Muscle of leg (tissue), 11 donors: Measurements from ENCODE around the gene NCOA4. TPM values are rescaled to one million over a fixed set of nuclear protein-coding genes. Genes with fewer than 3 reads are reported as not detected.
A peak's percentile ranks its signal among the peaks of the same experiment; 100 is the strongest.
"Not testable (repeated sequence)": the region's sequence is repeated elsewhere in the genome, so short reads cannot be mapped to it uniquely, and the experiment has no call there.

ENCODE experiments used
- DNase-seq: peaks from one replicate; pipeline ENCODE4 v3.0.0; 2013
- H3K27ac ChIP-seq: one replicate; pipeline ENCODE4 v1.5.1; 2013; ENCODE audit warnings: mild to moderate bottlenecking, low read length, control low read depth
- H3K27me3 ChIP-seq: one replicate; pipeline ENCODE4 v1.6.1; 2013; ENCODE audit warnings: low read length; ENCODE audit not compliant: control insufficient read depth, insufficient read depth
- H3K36me3 ChIP-seq: one replicate; pipeline ENCODE4 v1.6.1; 2013; ENCODE audit warnings: low read length; ENCODE audit not compliant: control insufficient read depth, insufficient read depth
- H3K4me1 ChIP-seq: one replicate; pipeline ENCODE4 v1.6.1; 2013; ENCODE audit warnings: low read length; ENCODE audit not compliant: control insufficient read depth, insufficient read depth
- H3K4me3 ChIP-seq: one replicate; pipeline ENCODE4 v1.5.1; 2013; ENCODE audit warnings: low read length, control low read depth
- H3K9me3 ChIP-seq: replicated peaks from 2 replicates; pipeline ENCODE4 v1.6.1; 2013; ENCODE audit warnings: low read depth, low read length; ENCODE audit not compliant: control insufficient read depth
- WGBS: methylation state at CpG from one replicate; pipeline ENCODE4 v1.1.5; 2013; ENCODE audit warnings: missing lambda C conversion rate; ENCODE audit not compliant: insufficient coverage; 5-methylcytosine and 5-hydroxymethylcytosine counted together
- polyA plus RNA-seq, 8 donors: library from polyadenylated mRNA; unstranded; fragments of 120-200 nt; gene quantifications; one replicate each; pipeline versions ENCODE4 v1.2.1 to v1.2.3, GENCODE V29; 2013; ENCODE audit warnings: inconsistent platforms in 1 of 8, low replicate concordance in 1 of 8; ENCODE audit not compliant: insufficient read length in 8 of 8, insufficient read depth in 1 of 8
- total RNA-seq: library from RNA; stranded (reverse); fragments of 120-200 nt; gene quantifications from one replicate; pipeline ENCODE4 v1.2.4, GENCODE V29; 2013

Gene NCOA4
- total and polyA plus RNA-seq, 9 donors = 95.3 to 135 (median 119) TPM

GRCh38 chr10:46052791-46053375 is 22.5 kb upstream of the NCOA4 start:
- H3K4me1 ChIP-seq = no peaks in the 10 kb centered on the region
- no peaks in the 10 kb centered on the region for H3K27me3 ChIP-seq
- H3K4me3 ChIP-seq = no peak overlapping the region
- no peaks in the 10 kb centered on the region for H3K36me3 ChIP-seq
- DNase-seq = no peak
- H3K27ac ChIP-seq = no peak overlapping the region
- 94% methylated on average over 3 of the region's 6 CpGs for WGBS
- no peaks in the 10 kb centered on the region for H3K9me3 ChIP-seq

DNA sequence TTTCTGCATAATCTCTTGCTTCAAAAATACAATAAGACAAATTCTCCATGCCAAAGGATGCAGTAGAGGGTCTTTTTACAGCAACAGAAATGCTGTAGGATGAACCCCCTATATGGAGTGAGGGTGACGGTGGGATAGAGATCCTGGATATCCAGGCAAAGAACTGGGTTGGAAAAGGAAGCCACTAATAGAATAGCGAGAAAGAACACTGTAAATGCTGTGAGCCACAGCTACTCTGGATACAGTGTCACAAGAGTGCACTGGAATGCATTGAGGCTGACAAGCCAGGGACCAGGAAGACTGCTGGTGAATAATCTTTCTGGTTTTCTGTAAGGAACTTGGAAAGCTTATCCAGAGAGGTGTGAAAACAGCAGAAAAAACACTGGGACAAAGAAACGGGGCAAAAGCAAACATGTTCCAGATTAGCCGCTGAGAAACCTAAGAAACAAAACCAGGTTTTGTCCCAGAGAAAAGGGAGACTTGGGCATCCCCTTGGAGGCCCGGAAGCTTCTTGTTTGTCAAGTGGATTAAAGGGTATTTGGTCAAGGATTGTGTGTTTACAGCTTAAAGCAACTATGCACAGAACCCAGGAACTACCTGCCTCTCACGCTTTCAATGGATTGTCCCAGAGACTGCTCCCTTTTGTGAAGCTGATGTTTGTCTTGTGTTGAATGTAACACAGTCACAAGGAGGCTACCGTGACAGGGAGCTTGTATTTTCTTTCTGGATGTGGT is 21.8 kb upstream of the NCOA4 start:
- no peaks in the 10 kb centered on the region for H3K36me3 ChIP-seq
- H3K4me1 ChIP-seq = no peaks in the 10 kb centered on the region
- H3K9me3 ChIP-seq = no peaks in the 10 kb centered on the region
- no peak for DNase-seq
- H3K27me3 ChIP-seq = no peaks in the 10 kb centered on the region
- no peak overlapping the region for H3K4me3 ChIP-seq
- WGBS = 62% methylated on average over 4 of the region's 7 CpGs
- H3K27ac ChIP-seq = no peak overlapping the region

DNA sequence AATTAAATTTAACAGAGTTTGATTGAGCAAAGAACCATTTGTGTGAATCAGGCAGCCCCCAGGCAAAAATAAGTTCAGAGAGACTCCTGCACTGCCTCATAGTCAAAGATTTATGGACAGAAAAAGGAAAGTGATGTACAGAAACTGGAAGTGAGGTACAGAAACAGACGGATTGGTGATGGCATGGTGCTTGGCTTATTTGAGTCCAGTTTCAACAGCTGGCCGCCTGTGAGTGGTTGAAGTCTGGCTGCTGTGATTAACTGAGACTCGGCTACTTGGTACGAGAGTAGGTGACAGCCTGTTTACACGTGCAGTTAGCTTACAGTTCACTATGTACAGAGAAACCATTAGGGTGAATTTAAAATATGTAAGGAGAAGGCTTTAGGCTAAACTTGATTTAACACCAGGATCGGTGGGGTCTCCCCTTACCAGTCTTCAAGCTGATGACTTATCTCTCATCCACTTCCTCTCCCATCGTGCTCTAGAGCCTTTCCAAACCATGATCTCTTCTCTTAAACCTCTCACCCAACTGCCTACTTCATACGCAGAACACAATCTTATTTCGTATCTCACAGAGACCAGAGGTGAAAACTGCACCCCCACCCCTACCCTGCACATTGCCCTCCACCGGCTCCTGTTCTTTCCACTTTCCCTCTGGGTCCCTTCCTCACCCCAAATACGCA is 20.7 kb upstream of the NCOA4 start:
- no peaks in the 10 kb centered on the region for H3K27me3 ChIP-seq

GRCh38 chr10:46049497-46049831 is 19.0 kb upstream of the NCOA4 start:
- H3K27me3 ChIP-seq, H3K9me3 ChIP-seq, H3K36me3 ChIP-seq, H3K27ac ChIP-seq, H3K4me3 ChIP-seq, DNase-seq, H3K4me1 ChIP-seq: not testable (repeated sequence)
- WGBS = no CpG with 5 or more reads among the region's 11 CpGs

More for the DNA sequence above, 20.7 kb upstream of the NCOA4 start:
- 48% methylated on average over 8 of the region's 11 CpGs for WGBS
- DNase-seq = peak; percentile 24
- Histone ChIP-seq H3K36me3 (no peaks in the 10 kb centered on the region), H3K4me1 (no peaks in the 10 kb centered on the region), H3K4me3 (no peak overlapping the region), H3K27ac (no peak overlapping the region), H3K9me3 (no peaks in the 10 kb centered on the region)

DNA sequence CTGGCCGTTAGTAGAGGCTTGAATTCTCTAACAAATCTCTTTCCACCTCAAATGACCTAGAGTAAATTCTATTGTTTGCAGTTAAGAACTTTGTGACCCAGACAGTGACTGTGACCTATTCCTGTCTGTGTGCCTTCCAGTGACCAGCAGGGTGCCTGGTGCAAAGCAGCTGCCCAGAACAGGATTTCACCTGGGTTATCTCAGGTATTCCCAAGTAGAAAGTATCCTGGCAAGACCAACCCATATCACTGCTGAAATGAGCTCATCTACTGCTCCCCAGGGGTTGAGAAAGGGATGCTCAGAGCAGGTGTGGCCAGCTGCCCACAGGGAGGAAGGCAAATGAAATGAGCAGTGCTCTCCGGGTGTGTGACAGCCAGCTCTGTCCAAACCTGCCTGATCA is 17.7 kb upstream of the NCOA4 start:
- Histone ChIP-seq H3K4me3 (no peak overlapping the region), H3K36me3 (no peaks in the 10 kb centered on the region), H3K4me1 (no peaks in the 10 kb centered on the region), H3K27me3 (no peaks in the 10 kb centered on the region), H3K27ac (no peak overlapping the region), H3K9me3 (no peaks in the 10 kb centered on the region)
- no CpG with 5 or more reads among the region's 2 CpGs for WGBS
- DNase-seq = no peak

DNA sequence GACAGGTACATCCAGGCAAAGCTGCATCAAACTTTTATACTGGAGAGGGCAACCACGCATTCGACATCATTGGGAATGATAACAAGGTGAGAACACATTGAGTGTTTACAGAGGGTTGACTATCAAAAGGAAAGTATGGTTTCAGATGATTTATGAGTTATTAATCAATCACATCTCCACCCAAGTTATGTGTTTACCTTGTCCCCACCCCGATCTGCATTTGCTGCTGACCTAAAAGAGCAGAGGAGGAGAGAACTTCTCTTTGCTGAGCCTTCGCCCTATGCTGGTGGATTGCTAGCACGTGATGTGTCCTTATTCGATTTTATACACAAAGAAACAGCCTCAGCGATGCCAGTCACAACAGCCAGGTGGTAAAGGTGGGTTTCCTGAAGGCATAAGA is 15.8 kb upstream of the NCOA4 start, which contains the start of gene MSMB:
Gene MSMB (minus strand): TSS at position 9 of the 400 bp plus-strand sequence. CDS start 32 bp downstream, outside the sequence.
- Histone ChIP-seq H3K36me3 (no peaks in the 10 kb centered on the region), H3K4me1 (no peaks in the 10 kb centered on the region), H3K4me3 (no peak within 1 kb of the TSS), H3K27me3 (no peaks in the 10 kb centered on the region), H3K9me3 (no peaks in the 10 kb centered on the region), H3K27ac (no peak within 1 kb of the TSS)
- 100% methylated on average over 1 of the region's 7 CpGs for WGBS
- DNase-seq = no peak

- DNase-seq = no peak
- H3K4me1 ChIP-seq = no peaks in the 10 kb centered on the region
- H3K4me3 ChIP-seq = no peak overlapping the region
- H3K9me3 ChIP-seq = no peaks in the 10 kb centered on the region
- H3K27ac ChIP-seq = no peak overlapping the region
- no peaks in the 10 kb centered on the region for H3K27me3 ChIP-seq
- 40% methylated on average over 1 of the region's 4 CpGs for WGBS
- H3K36me3 ChIP-seq = no peaks in the 10 kb centered on the region
Observed at GRCh38 chr10:46042527-46042926, 12.1 kb upstream of the NCOA4 start.

DNA sequence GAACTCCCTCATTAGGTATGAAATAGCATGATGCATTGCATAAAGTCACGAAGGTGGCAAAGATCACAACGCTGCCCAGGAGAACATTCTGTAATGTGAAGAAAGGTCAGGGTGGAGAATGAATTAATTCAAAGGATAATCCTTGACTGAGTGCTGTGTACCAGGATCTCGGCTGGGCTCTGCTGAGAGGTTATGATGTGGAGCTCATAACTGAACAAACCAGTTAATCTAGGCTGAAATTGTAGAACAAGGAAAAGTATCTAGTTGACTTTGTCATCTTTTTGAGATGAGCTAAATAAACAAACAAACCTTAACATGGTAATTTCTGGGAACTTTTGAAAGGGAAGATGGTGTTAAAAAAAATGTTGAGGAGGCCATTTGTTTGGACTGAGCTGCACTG is 9.6 kb upstream of the NCOA4 start:
- no peak overlapping the region for H3K4me3 ChIP-seq
- 69% methylated on average over 3 of the region's 3 CpGs for WGBS
- no peak for DNase-seq
- no peaks in the 10 kb centered on the region for H3K9me3 ChIP-seq
- no peak overlapping the region for H3K27ac ChIP-seq
- H3K27me3 ChIP-seq = no peaks in the 10 kb centered on the region
- no peaks in the 10 kb centered on the region for H3K4me1 ChIP-seq
- H3K36me3 ChIP-seq = no peaks in the 10 kb centered on the region

- H3K27me3 ChIP-seq = no peaks in the 10 kb centered on the region
- no peaks in the 10 kb centered on the region for H3K9me3 ChIP-seq
- H3K36me3 ChIP-seq = no peaks in the 10 kb centered on the region
- 79% methylated on average over 5 of the region's 8 CpGs for WGBS
- no peak overlapping the region for H3K4me3 ChIP-seq
- no peaks in the 10 kb centered on the region for H3K4me1 ChIP-seq
- no peak overlapping the region for H3K27ac ChIP-seq
- DNase-seq = no peak
Observed at GRCh38 chr10:46037107-46037825, 6.8 kb upstream of the NCOA4 start.
